ENCODE data around the gene LAMA1.
A peak's percentile ranks its signal among the peaks of the same experiment; 100 is the strongest.

Gene LAMA1

DNA sequence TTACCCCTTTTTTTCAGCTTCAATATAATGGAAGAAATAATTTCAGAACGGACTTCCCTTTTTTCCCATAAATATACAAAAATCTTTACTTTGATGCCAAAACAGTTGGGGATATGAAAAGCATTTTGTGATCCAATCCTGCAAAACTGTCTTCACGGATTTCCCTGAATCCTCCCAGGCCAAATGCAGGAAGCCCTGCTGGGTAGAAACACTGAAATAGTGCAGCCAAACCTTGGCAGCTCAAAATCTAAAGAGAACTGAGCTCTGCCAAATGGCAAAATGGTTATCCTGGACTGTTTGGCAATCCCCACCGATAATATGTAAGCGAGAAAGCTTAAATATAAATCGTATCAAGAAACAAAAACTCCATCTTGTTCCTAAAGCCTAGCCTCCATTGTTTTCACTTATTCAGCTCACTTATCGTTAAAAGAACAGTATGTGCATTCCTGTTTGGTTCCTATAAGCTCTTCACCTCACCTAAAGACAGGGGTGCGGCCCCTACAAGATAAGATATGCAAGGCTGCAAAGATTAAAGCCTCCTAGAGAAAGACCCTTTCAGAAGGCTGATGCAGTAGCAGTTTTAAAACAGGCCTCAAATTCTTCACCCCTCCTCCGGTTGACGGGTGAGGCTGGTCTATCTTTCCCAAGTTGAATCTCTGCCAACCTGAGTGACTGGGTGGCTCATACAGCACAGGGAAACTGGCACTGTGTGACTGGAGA, 48.6 kb downstream of the LAMA1 start:
- no peak for DNase-seq (ENCODE audit: low read depth)
- no peak overlapping the region for H3K4me3 ChIP-seq (ENCODE audit: low read depth, low read length)
- TF ChIP-seq, protein P1, sequence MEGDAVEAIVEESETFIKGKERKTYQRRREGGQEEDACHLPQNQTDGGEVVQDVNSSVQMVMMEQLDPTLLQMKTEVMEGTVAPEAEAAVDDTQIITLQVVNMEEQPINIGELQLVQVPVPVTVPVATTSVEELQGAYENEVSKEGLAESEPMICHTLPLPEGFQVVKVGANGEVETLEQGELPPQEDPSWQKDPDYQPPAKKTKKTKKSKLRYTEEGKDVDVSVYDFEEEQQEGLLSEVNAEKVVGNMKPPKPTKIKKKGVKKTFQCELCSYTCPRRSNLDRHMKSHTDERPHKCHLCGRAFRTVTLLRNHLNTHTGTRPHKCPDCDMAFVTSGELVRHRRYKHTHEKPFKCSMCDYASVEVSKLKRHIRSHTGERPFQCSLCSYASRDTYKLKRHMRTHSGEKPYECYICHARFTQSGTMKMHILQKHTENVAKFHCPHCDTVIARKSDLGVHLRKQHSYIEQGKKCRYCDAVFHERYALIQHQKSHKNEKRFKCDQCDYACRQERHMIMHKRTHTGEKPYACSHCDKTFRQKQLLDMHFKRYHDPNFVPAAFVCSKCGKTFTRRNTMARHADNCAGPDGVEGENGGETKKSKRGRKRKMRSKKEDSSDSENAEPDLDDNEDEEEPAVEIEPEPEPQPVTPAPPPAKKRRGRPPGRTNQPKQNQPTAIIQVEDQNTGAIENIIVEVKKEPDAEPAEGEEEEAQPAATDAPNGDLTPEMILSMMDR (conservative IDR thresholded peaks at IDR 0.05; ENCODE audit: low read depth, low read length) = no peak

DNA sequence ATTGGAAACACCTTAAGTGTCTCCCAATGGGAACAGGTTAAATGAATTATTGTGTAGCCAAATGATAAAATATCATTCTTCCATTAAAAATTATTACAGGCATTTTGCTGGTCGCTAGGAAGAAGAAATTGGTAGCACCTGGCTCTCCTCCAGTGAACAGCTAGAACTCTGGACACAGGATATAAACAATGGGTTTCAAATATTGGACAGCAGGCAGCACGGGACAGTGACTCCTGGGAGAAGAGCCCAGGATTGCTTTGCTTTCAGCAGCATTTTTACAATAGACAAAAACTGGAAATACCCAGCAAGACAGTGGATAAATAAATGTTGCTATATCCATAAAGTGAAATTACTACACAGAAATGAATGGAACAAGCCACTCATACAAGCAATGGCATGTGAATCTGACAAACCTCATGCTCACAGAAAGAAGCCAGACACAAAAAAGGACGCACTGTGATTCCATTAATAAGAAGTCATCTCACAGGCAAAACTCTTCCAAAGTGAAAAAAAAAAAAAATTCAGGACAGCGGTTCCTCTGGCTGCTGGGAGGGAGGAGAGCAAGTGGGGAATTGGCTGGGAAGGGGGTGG, 50.5 kb downstream of the LAMA1 start:
- no peak overlapping the region for H3K4me3 ChIP-seq (ENCODE audit: low read depth, low read length)
- TF ChIP-seq, protein P1 (conservative IDR thresholded peaks at IDR 0.05; ENCODE audit: low read depth, low read length) = no peak
- peak; percentile 27 for DNase-seq (ENCODE audit: low read depth)

DNA sequence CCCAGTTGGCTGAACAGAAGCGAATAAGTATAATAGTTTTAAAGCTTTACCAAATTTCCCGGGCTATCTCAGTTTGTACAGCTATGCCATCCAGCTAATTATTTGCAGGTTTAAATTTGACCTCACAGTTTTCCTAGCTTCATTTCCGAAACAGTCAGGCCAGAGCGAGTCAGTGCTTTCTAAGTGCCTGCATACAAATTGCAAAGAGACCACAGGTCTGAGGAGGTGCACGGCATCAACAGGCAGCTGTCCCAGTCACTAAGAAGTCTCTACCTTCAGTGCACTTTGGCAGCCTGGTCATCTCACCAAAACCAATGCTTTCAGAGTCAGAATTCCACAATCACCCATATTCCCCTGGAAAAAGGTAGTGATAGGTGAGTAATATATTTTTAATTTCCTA, 51.9 kb downstream of the LAMA1 start:
- TF ChIP-seq, protein P1 (conservative IDR thresholded peaks at IDR 0.05; ENCODE audit: low read depth, low read length) = no peak
- no peak for DNase-seq (ENCODE audit: low read depth)
- no peak overlapping the region for H3K4me3 ChIP-seq (ENCODE audit: low read depth, low read length)

DNA sequence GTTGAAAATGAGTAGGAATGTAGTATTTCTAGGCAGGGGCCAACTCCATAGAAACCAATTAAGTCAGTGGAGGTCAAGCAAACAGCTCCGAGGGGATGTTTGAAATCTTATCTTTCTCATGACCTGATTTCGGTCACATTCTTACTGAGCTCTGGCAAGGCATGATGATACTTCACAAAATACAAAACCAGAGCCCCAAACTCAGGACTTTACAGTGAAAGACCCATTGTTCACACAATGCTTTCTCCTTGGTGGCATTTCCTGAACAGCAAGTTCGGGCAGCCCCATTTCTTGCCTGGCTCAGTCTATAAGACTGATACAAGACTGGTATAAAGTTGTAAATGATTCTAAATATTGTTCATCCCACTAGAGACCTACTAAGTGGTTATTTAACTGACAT, 53.3 kb downstream of the LAMA1 start:
- no peak overlapping the region for H3K4me3 ChIP-seq (ENCODE audit: low read depth, low read length)
- TF ChIP-seq, protein P1 (conservative IDR thresholded peaks at IDR 0.05; ENCODE audit: low read depth, low read length) = no peak
- peak; percentile 24 for DNase-seq (ENCODE audit: low read depth)

DNA sequence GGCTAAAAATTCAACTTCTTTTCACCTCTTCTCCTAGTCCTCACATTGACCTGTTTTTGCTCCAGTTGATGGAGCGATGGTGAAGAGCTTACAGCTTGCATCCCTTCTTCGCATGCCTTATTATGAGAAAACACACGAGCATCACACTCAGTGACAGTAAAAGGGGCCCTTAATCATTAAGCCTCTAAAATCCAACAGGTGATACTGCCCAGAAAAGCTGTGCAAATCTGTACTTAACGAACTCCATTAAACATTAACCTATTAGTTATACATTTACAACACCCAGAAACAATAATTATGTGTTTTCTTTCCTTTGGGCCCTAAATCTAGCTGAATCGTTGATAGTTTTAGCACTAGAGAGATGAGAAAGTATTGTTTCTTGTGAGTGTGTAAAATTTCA, 54.8 kb downstream of the LAMA1 start:
- no peak overlapping the region for H3K4me3 ChIP-seq (ENCODE audit: low read depth, low read length)
- TF ChIP-seq, protein P1 (conservative IDR thresholded peaks at IDR 0.05; ENCODE audit: low read depth, low read length) = no peak
- DNase-seq (ENCODE audit: low read depth) = no peak

DNA sequence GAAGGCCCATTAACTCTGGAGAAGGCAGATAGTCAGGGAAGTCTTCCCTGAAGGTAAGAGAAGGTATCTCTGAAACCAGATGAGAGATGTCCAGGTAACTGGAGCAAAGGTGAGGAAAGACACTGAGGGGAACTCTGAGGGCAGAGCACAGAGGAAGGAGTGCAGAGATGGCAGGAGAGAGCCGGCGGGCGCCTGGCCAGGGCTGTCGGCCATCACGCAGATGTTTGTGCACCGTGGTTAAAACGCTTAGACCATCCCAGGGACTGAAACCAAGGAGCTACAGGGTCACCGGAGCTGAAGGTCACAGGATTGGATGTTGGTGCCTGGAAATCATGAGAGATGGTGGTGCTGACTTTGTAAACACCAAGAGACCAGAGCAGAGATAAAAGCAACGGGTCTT, 55.4 kb downstream of the LAMA1 start:
- TF ChIP-seq, protein P1 (conservative IDR thresholded peaks at IDR 0.05; ENCODE audit: low read depth, low read length) = no peak
- H3K4me3 ChIP-seq (ENCODE audit: low read depth, low read length) = no peak overlapping the region
- no peak for DNase-seq (ENCODE audit: low read depth)

DNA sequence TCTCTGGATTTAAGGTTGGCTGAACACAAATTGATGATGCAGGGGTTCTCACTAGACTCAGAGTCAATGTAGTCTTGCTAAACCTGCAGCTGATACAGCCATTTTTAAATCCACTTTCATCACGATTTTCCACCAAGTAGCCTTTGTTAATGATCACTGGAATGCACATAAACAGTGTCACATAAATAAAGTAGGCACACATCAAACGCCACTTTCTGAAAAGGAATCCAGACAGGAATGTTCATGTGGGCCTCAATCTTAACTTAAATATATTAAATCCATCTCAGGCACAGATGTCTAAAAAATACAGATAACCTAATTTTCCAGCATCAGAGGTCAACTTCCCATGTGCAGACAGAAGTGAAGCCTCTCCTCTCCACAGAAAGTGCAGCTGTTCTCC, 58.3 kb downstream of the LAMA1 start:
- H3K4me3 ChIP-seq (ENCODE audit: low read depth, low read length) = no peak overlapping the region
- no peak for DNase-seq (ENCODE audit: low read depth)
- TF ChIP-seq, protein P1 (conservative IDR thresholded peaks at IDR 0.05; ENCODE audit: low read depth, low read length) = no peak

Measured in choroid plexus epithelial cell (primary cell).